NT2/D1 (cell line): Measurements from ENCODE around the gene SSC4D.
A peak's percentile ranks its signal among the peaks of the same experiment; 100 is the strongest.

ENCODE experiments used
- DNase-seq: peaks from one replicate; pipeline ENCODE4 v3.0.0-alpha.2; 2011; ENCODE audit warnings: low read depth, low spot score
- H3K27me3 ChIP-seq: 2 replicates; pipeline ENCODE4 v1.6.0; 2011; ENCODE audit warnings: mild to moderate bottlenecking; ENCODE audit not compliant: insufficient read length, insufficient read depth
- H3K36me3 ChIP-seq: 2 replicates; pipeline ENCODE4 v1.6.1; 2011; ENCODE audit warnings: mild to moderate bottlenecking, low read length, mixed read lengths; ENCODE audit not compliant: insufficient read depth, insufficient read length
- H3K4me1 ChIP-seq: 2 replicates; pipeline ENCODE4 v1.5.1; 2011; ENCODE audit not compliant: insufficient read depth, insufficient read length
- H3K4me3 ChIP-seq: 2 replicates; pipeline ENCODE4 v1.5.1; 2011; ENCODE audit warnings: low read depth; ENCODE audit not compliant: insufficient read length
- H3K9ac ChIP-seq: 2 replicates; pipeline ENCODE4 v1.6.0; 2011; ENCODE audit warnings: low read depth; ENCODE audit not compliant: insufficient read length
- H3K9me3 ChIP-seq: 2 replicates; pipeline ENCODE4 v1.5.1; 2011; ENCODE audit warnings: mild to moderate bottlenecking, low read length; ENCODE audit not compliant: insufficient read depth
- SUZ12 ChIP-seq: IDR thresholded peaks from 2 replicates; pipeline ENCODE4 v1.6.1; 2011; ENCODE audit not compliant: insufficient read length, insufficient read depth; ENCODE audit errors: extremely low read depth
- YY1 ChIP-seq: IDR thresholded peaks from 2 replicates; pipeline ENCODE4 v1.6.1; 2011; ENCODE audit not compliant: insufficient read length, insufficient read depth
- ZNF274 ChIP-seq: IDR thresholded peaks from 2 replicates; pipeline ENCODE4 v1.6.1; 2011; ENCODE audit warnings: mild to moderate bottlenecking, low read depth, low read length

SSC4D gene

GRCh38 chr7:76358481-76359110 is 50.9 kb downstream of the SSC4D start, which contains the start of gene YWHAG:
Gene YWHAG, minus strand, starts transcription at chr7:76358991. Its CDS starts 183 bp downstream, at chr7:76358808.
- Histone ChIP-seq H3K4me1 (no peaks in the 10 kb centered on the region), H3K9ac (peak within 1 kb of the TSS; percentile 99), H3K4me3 (peak within 1 kb of the TSS; percentile 91), H3K9me3 (no peaks in the 10 kb centered on the region), H3K27me3 (no peaks in the 10 kb centered on the region), H3K36me3 (peaks cover 42% of the 10 kb centered on the region)
- DNase-seq, result peak; percentile 67
- TF ChIP-seq YY1, result no peak
- TF ChIP-seq ZNF274, result no peak
- no peak for TF ChIP-seq SUZ12

GRCh38 chr7:76358011-76358480 is 51.5 kb downstream of the SSC4D start:
- peak overlapping the region; percentile 91 for H3K4me3 ChIP-seq
- no peak for DNase-seq
- peaks cover 44% of the 10 kb centered on the region for H3K36me3 ChIP-seq
- no peaks in the 10 kb centered on the region for H3K27me3 ChIP-seq
- no peaks in the 10 kb centered on the region for H3K9me3 ChIP-seq
- peak overlapping the region; percentile 99 for H3K9ac ChIP-seq
- no peak for TF ChIP-seq ZNF274
- TF ChIP-seq SUZ12, result no peak
- no peak for TF ChIP-seq YY1
- H3K4me1 ChIP-seq, result no peaks in the 10 kb centered on the region

GRCh38 chr7:76357475-76358010 is 52.0 kb downstream of the SSC4D start:
- H3K4me3 ChIP-seq, result peak overlapping the region; percentile 91
- H3K9ac ChIP-seq, result peak overlapping the region; percentile 99
- no peaks in the 10 kb centered on the region for H3K27me3 ChIP-seq
- no peak for DNase-seq
- no peaks in the 10 kb centered on the region for H3K4me1 ChIP-seq
- peaks cover 44% of the 10 kb centered on the region for H3K36me3 ChIP-seq
- H3K9me3 ChIP-seq, result no peaks in the 10 kb centered on the region
- TF ChIP-seq YY1, result no peak
- no peak for TF ChIP-seq SUZ12
- no peak for TF ChIP-seq ZNF274

GRCh38 chr7:76356823-76357222 is 52.7 kb downstream of the SSC4D start:
- Histone ChIP-seq H3K9me3 (no peaks in the 10 kb centered on the region), H3K9ac (no peak overlapping the region), H3K36me3 (peaks cover 45% of the 10 kb centered on the region), H3K4me1 (no peaks in the 10 kb centered on the region), H3K27me3 (no peaks in the 10 kb centered on the region), H3K4me3 (peak overlapping the region; percentile 91)
- TF ChIP-seq YY1 (no peak), SUZ12 (no peak), ZNF274 (no peak)
- DNase-seq, result no peak

- TF ChIP-seq SUZ12 (no peak), YY1 (no peak)
- H3K9ac ChIP-seq, result no peak overlapping the region
- no peak for DNase-seq
- no peaks in the 10 kb centered on the region for H3K27me3 ChIP-seq
- H3K4me1 ChIP-seq, result no peaks in the 10 kb centered on the region
- H3K9me3 ChIP-seq, result no peaks in the 10 kb centered on the region
- H3K36me3 ChIP-seq, result peaks cover 52% of the 10 kb centered on the region
- H3K4me3 ChIP-seq, result no peak overlapping the region
Observed at GRCh38 chr7:76356115-76356514, 53.4 kb downstream of the SSC4D start.

- H3K9ac ChIP-seq, result no peak overlapping the region
- DNase-seq, result no peak
- H3K27me3 ChIP-seq, result no peaks in the 10 kb centered on the region
- H3K4me1 ChIP-seq, result no peaks in the 10 kb centered on the region
- H3K36me3 ChIP-seq, result peaks cover 62% of the 10 kb centered on the region
- TF ChIP-seq ZNF274, result no peak
- TF ChIP-seq SUZ12, result no peak
- TF ChIP-seq YY1, result no peak
- no peaks in the 10 kb centered on the region for H3K9me3 ChIP-seq
- no peak overlapping the region for H3K4me3 ChIP-seq
Observed at GRCh38 chr7:76354981-76355730, 54.3 kb downstream of the SSC4D start.

- peaks cover 68% of the 10 kb centered on the region for H3K36me3 ChIP-seq
- no peaks in the 10 kb centered on the region for H3K27me3 ChIP-seq
- H3K9ac ChIP-seq, result no peak overlapping the region
- H3K4me3 ChIP-seq, result no peak overlapping the region
- H3K9me3 ChIP-seq, result no peaks in the 10 kb centered on the region
- TF ChIP-seq ZNF274 (no peak), SUZ12 (no peak), YY1 (no peak)
- DNase-seq, result no peak
- no peaks in the 10 kb centered on the region for H3K4me1 ChIP-seq
Observed at GRCh38 chr7:76354516-76354915, 55.0 kb downstream of the SSC4D start.
